HEK293 (cell line): ENCODE data around the gene LCNL1.
A peak's percentile ranks its signal among the peaks of the same experiment; 100 is the strongest.

Experiments
- BCL11A ChIP-seq: fragments of 450-650 bp; formaldehyde crosslinking; IDR thresholded peaks from 2 replicates; pipeline ENCODE4 v1.5.1; 2016; ENCODE audit warnings: low read depth, missing biosample characterization, missing genetic modification characterization
- BCL11B ChIP-seq: fragments of 450-650 bp; formaldehyde crosslinking; IDR thresholded peaks from 2 replicates; pipeline ENCODE4 v1.5.1; 2016; ENCODE audit warnings: low read depth, missing biosample characterization, missing genetic modification characterization
- EGR2 ChIP-seq: fragments of 450-650 bp; formaldehyde crosslinking; IDR thresholded peaks from 2 replicates; pipeline ENCODE4 v1.5.1; 2016; ENCODE audit warnings: low read depth, missing biosample characterization, missing genetic modification characterization
- GLI2 ChIP-seq: fragments of 450-650 bp; formaldehyde crosslinking; IDR thresholded peaks from 2 replicates; pipeline ENCODE4; 2017; ENCODE audit warnings: missing biosample characterization, missing genetic modification characterization, low read depth, borderline replicate concordance
- HOXA7 ChIP-seq: sonication (generic); formaldehyde crosslinking; IDR thresholded peaks from 2 replicates; pipeline ENCODE4 v1.8.1; 2022; ENCODE audit warnings: missing genetic modification reagents, borderline replicate concordance
- HOXD13 ChIP-seq: sonication (generic); formaldehyde crosslinking; IDR thresholded peaks from 2 replicates; pipeline ENCODE4 v1.8.0; 2022; ENCODE audit warnings: missing genetic modification reagents, borderline replicate concordance
- KLF1 ChIP-seq: fragments of 450-650 bp; formaldehyde crosslinking; IDR thresholded peaks from 2 replicates; pipeline ENCODE4 v1.5.1; 2016; ENCODE audit warnings: missing biosample characterization, missing genetic modification characterization
- MYNN ChIP-seq: fragments of 450-650 bp; formaldehyde crosslinking; IDR thresholded peaks from 2 replicates; pipeline ENCODE4 v1.5.1; 2016; ENCODE audit warnings: missing biosample characterization, missing genetic modification characterization, borderline replicate concordance
- SCRT2 ChIP-seq: fragments of 450-650 bp; formaldehyde crosslinking; IDR thresholded peaks from 2 replicates; pipeline ENCODE4 v1.5.1; 2016; ENCODE audit warnings: missing biosample characterization, missing genetic modification characterization
- SETDB1 ChIP-seq: IDR thresholded peaks from one replicate; pipeline ENCODE4 v1.6.1; 2017; ENCODE audit warnings: mild to moderate bottlenecking, low read length, moderate library complexity, mixed read lengths; ENCODE audit not compliant: insufficient read length
- SP2 ChIP-seq: fragments of 450-650 bp; formaldehyde crosslinking; IDR thresholded peaks from 2 replicates; pipeline ENCODE4 v1.5.1; 2016; ENCODE audit warnings: missing biosample characterization, missing genetic modification characterization
- YY1 ChIP-seq: fragments of 450-650 bp; formaldehyde crosslinking; IDR thresholded peaks from 2 replicates; pipeline ENCODE4 v1.5.1; 2018; ENCODE audit warnings: missing biosample characterization, missing genetic modification characterization
- ZBTB10 ChIP-seq: fragments of 450-650 bp; formaldehyde crosslinking; IDR thresholded peaks from 2 replicates; pipeline ENCODE4 v1.5.1; 2016; ENCODE audit warnings: missing biosample characterization, missing genetic modification characterization
- ZBTB11 ChIP-seq: fragments of 450-650 bp; formaldehyde crosslinking; conservative IDR thresholded peaks from 2 replicates; pipeline ENCODE4 v1.5.1; 2016; ENCODE audit warnings: low read depth, missing biosample characterization, missing genetic modification characterization
- ZBTB20 ChIP-seq: fragments of 450-650 bp; formaldehyde crosslinking; IDR thresholded peaks from 2 replicates; pipeline ENCODE4 v1.5.1; 2016; ENCODE audit warnings: missing biosample characterization, missing genetic modification characterization
- ZBTB48 ChIP-seq: fragments of 450-650 bp; formaldehyde crosslinking; IDR thresholded peaks from 2 replicates; pipeline ENCODE4 v1.5.1; 2016; ENCODE audit warnings: missing biosample characterization, missing genetic modification characterization
- ZFP69B ChIP-seq: fragments of 450-650 bp; formaldehyde crosslinking; IDR thresholded peaks from 2 replicates; pipeline ENCODE4 v1.5.1; 2016; ENCODE audit warnings: missing biosample characterization, missing genetic modification characterization
- ZNF341 ChIP-seq: fragments of 450-650 bp; formaldehyde crosslinking; IDR thresholded peaks from 2 replicates; pipeline ENCODE4; 2016; ENCODE audit warnings: low read depth, missing biosample characterization, missing genetic modification characterization
- ZNF391 ChIP-seq: fragments of 450-650 bp; formaldehyde crosslinking; IDR thresholded peaks from 2 replicates; pipeline ENCODE4 v1.5.1; 2016; ENCODE audit warnings: low read depth, missing biosample characterization, missing genetic modification characterization, borderline replicate concordance
- ZNF423 ChIP-seq: fragments of 450-650 bp; formaldehyde crosslinking; IDR thresholded peaks from 2 replicates; pipeline ENCODE4 v1.5.1; 2016; ENCODE audit warnings: missing biosample characterization, missing genetic modification characterization
- ZNF449 ChIP-seq: fragments of 450-650 bp; formaldehyde crosslinking; IDR thresholded peaks from 2 replicates; pipeline ENCODE4 v1.5.1; 2017; ENCODE audit warnings: missing biosample characterization, mild to moderate bottlenecking, missing genetic modification characterization, moderate library complexity
- ZNF645 ChIP-seq: fragments of 450-650 bp; formaldehyde crosslinking; IDR thresholded peaks from 2 replicates; pipeline ENCODE4; 2016; ENCODE audit warnings: missing biosample characterization, missing genetic modification characterization
- ZNF692 ChIP-seq: fragments of 450-650 bp; formaldehyde crosslinking; IDR thresholded peaks from 2 replicates; pipeline ENCODE4 v1.5.1; 2016; ENCODE audit warnings: missing biosample characterization, missing genetic modification characterization
- ZNF76 ChIP-seq: fragments of 450-650 bp; formaldehyde crosslinking; IDR thresholded peaks from 2 replicates; pipeline ENCODE4; 2016; ENCODE audit warnings: low read depth, missing biosample characterization, missing genetic modification characterization, borderline replicate concordance
- ZNF768 ChIP-seq: fragments of 450-650 bp; formaldehyde crosslinking; IDR thresholded peaks from 2 replicates; pipeline ENCODE4 v1.5.1; 2018; ENCODE audit warnings: missing biosample characterization, mild to moderate bottlenecking, missing genetic modification characterization
- ZNF785 ChIP-seq: fragments of 450-650 bp; formaldehyde crosslinking; IDR thresholded peaks from 2 replicates; pipeline ENCODE4 v1.5.1; 2016; ENCODE audit warnings: missing biosample characterization, missing genetic modification characterization
- ZNF837 ChIP-seq: fragments of 450-650 bp; formaldehyde crosslinking; IDR thresholded peaks from 2 replicates; pipeline ENCODE4 v1.5.1; 2016; ENCODE audit warnings: missing biosample characterization, missing genetic modification characterization
- ZNF843 ChIP-seq: fragments of 450-650 bp; formaldehyde crosslinking; IDR thresholded peaks from 2 replicates; pipeline ENCODE4 v1.5.1; 2016; ENCODE audit warnings: missing biosample characterization, missing genetic modification characterization
- ZSCAN30 ChIP-seq: fragments of 450-650 bp; IDR thresholded peaks from 2 replicates; pipeline ENCODE4 v1.5.1; 2018; ENCODE audit warnings: missing biosample characterization, mild to moderate bottlenecking, missing genetic modification characterization, moderate library complexity

LCNL1 gene

GRCh38 chr9:136949817-136950655 lies 32.8 kb upstream of the LCNL1 start (continued):
- TF ChIP-seq ZNF768 (tag by site-specific recombination) (no peak), ZNF843 (tag by site-specific recombination) (peak; percentile 24; the same call in 1 of the 2 replicates), ZNF645 (tag by site-specific recombination) (no peak), BCL11B (tag by site-specific recombination) (peak; percentile 70; the same call in 1 of the 2 replicates), ZBTB48 (tag by site-specific recombination) (peak; percentile 51; the same call in 1 of the 2 replicates), SP2 (tag by site-specific recombination) (peak; percentile 85), KLF1 (tag by site-specific recombination) (peak; percentile 98), MYNN (no peak), ZNF423 (tag by site-specific recombination) (peak; percentile 90; the same call in 1 of the 2 replicates), ZBTB20 (tag by site-specific recombination) (peak; percentile 81; the same call in 1 of the 2 replicates), BCL11A (peak; percentile 34; the same call in 1 of the 2 replicates), ZNF391 (tag by site-specific recombination) (no peak; the same call in 1 of the 2 replicates), GLI2 (tag by site-specific recombination) (no peak), ZNF449 (tag by site-specific recombination) (no peak), ZNF692 (tag by site-specific recombination) (peak; percentile 67), EGR2 (peak; percentile 24), ZNF76 (tag by site-specific recombination) (peak; percentile 7; the same call in 1 of the 2 replicates), YY1 (tag by site-specific recombination) (no peak), ZSCAN30 (tag by site-specific recombination) (peak; percentile 10; the same call in 1 of the 2 replicates), ZNF837 (tag by site-specific recombination) (no peak), ZNF785 (tag by site-specific recombination) (no peak), HOXD13 (CRISPR knock-in tag) (no peak), ZFP69B (tag by site-specific recombination) (0 out of 2 replicates have a peak, but pooled peaks have one; percentile 9), ZNF341 (peak; percentile 99), SETDB1 (no peak), SCRT2 (tag by site-specific recombination) (peak; percentile 32), ZBTB10 (tag by site-specific recombination) (peak; percentile 72; the same call in 1 of the 2 replicates), HOXA7 (CRISPR knock-in tag) (no peak), ZBTB11 (tag by site-specific recombination) (no peak)
